Memory B cell (primary cell): ENCODE measurements around the gene PARP9.
"Not testable (repeated sequence)": the region's sequence is repeated elsewhere in the genome, so short reads cannot be mapped to it uniquely, and the experiment has no call there.

Experiments used
- ATAC-seq: fragments of 150-1000 bp; cut with Tn5 transposase; 2 replicates; pipeline ENCODE4 v1.10.0; 2021; ENCODE audit warnings: low read depth, mild to moderate bottlenecking, moderate library complexity
- DNase-seq, 2 donors: peaks; one replicate each; pipeline ENCODE4 v3.0.0; 2022; ENCODE audit warnings: low spot score in 2 of 2
- H3K27ac Mint-ChIP-seq: one replicate; pipeline ENCODE4 v1.8.0; 2022; ENCODE audit warnings: mild to moderate bottlenecking, moderate library complexity, mixed read lengths
- H3K27me3 Mint-ChIP-seq: one replicate; pipeline ENCODE4 v1.8.0; 2022; ENCODE audit warnings: mixed read lengths
- H3K36me3 Mint-ChIP-seq: one replicate; pipeline ENCODE4 v1.8.0; 2022; ENCODE audit warnings: mild to moderate bottlenecking, mixed read lengths
- H3K4me1 Mint-ChIP-seq: one replicate; pipeline ENCODE4 v1.8.0; 2022; ENCODE audit warnings: mixed read lengths
- H3K4me3 Mint-ChIP-seq: one replicate; pipeline ENCODE4 v1.8.0; 2022; ENCODE audit warnings: mild to moderate bottlenecking, moderate library complexity, mixed read lengths
- H3K9me3 Mint-ChIP-seq: one replicate; pipeline ENCODE4 v1.8.0; 2022; ENCODE audit warnings: mixed read lengths

The PARP9 gene

DNA sequence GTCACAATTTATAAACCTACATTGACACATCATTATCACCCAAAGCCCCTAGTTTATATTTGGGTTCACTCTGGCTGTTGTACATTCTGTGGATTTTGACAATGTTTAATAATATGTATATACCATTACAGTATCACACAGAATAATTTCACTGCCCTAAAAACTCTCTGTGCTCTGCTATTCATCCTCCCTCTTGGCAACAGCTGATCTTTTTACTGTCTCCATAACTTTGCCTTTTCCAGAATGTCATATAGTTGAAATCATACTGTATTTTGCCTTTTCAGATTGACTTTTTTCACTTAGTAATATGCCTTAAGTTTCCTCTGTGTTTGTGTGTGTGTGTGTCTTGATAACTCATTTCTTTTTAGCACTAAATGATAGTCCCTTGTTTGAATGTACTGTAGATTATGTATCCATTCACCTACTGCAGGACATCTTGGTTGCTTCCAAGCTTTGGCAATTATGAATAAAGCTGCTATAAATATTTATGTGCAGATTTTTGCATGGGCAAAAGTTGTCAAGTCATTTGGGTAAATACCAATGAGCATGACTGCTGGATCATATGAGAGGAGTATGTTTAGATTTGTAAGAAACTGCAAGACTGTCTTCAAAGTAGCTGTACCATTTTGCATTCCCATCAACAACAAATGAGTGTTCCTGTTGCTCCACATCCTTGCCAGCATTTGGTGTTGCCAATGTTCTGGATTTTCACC, 22.8 kb upstream of the PARP9 start:
- Mint-ChIP-seq H3K9me3 (peaks cover 9% of the 10 kb centered on the region), H3K4me3 (no peak overlapping the region), H3K27ac (peak overlapping the region; percentile 80), H3K36me3 (peaks cover 44% of the 10 kb centered on the region), H3K4me1 (peaks cover 35% of the 10 kb centered on the region), H3K27me3 (no peaks in the 10 kb centered on the region)
- ATAC-seq (no peak), DNase-seq (no peak)

GRCh38 chr3:122586098-122586497, 22.0 kb upstream of the PARP9 start:
- Mint-ChIP-seq H3K9me3 (peaks cover 11% of the 10 kb centered on the region), H3K4me3 (no peak overlapping the region), H3K36me3 (peaks cover 48% of the 10 kb centered on the region), H3K4me1 (peaks cover 37% of the 10 kb centered on the region), H3K27ac (peak overlapping the region; percentile 42), H3K27me3 (no peaks in the 10 kb centered on the region)
- ATAC-seq, result no peak
- no peak for DNase-seq

DNA sequence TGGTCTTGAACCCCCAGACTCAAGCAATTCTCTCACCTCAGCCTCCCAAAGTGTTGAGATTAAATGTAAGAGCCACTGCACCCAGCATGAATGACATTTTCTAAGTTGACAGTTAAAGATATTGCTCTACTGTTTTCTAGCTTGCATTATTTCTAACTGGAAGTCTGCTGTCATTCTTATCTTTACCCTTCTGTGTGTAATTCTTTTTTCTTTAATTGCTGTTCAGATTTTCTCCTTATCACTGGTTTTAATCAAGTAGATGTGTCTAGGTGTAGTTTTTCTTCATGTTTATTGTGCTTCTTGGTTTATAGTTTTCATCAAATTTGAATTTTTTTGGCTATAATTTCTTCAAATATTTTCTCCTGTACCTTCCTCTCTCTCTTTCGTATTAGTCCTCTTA, 18.3 kb upstream of the PARP9 start:
- H3K9me3 Mint-ChIP-seq, result peaks cover 11% of the 10 kb centered on the region
- H3K36me3 Mint-ChIP-seq, result peaks cover 46% of the 10 kb centered on the region
- peaks cover 29% of the 10 kb centered on the region for H3K4me1 Mint-ChIP-seq
- no peak for DNase-seq
- no peak overlapping the region for H3K4me3 Mint-ChIP-seq
- no peaks in the 10 kb centered on the region for H3K27me3 Mint-ChIP-seq
- peak overlapping the region; percentile 52 for H3K27ac Mint-ChIP-seq
- ATAC-seq, result no peak

GRCh38 chr3:122581622-122582021, 17.5 kb upstream of the PARP9 start:
- Mint-ChIP-seq H3K4me1 (peaks cover 27% of the 10 kb centered on the region), H3K36me3 (peaks cover 44% of the 10 kb centered on the region), H3K9me3 (peaks cover 11% of the 10 kb centered on the region), H3K27ac (peak overlapping the region; percentile 52), H3K4me3 (peak overlapping the region; percentile 3), H3K27me3 (no peaks in the 10 kb centered on the region)
- DNase-seq (no peak), ATAC-seq (no peak)

- Mint-ChIP-seq H3K4me3 (peak overlapping the region; percentile 51), H3K9me3 (peaks cover 11% of the 10 kb centered on the region), H3K27me3 (no peaks in the 10 kb centered on the region), H3K27ac (peak overlapping the region; percentile 96), H3K36me3 (peaks cover 40% of the 10 kb centered on the region), H3K4me1 (peaks cover 32% of the 10 kb centered on the region)
- DNase-seq (no peak), ATAC-seq (no peak)
These were observed 16.4 kb upstream of the PARP9 start for GRCh38 chr3:122580470-122580869.

- H3K27me3 Mint-ChIP-seq, result no peaks in the 10 kb centered on the region
- peak overlapping the region; percentile 98 for H3K4me3 Mint-ChIP-seq
- peaks cover 34% of the 10 kb centered on the region for H3K4me1 Mint-ChIP-seq
- H3K9me3 Mint-ChIP-seq, result peaks cover 7% of the 10 kb centered on the region
- H3K27ac Mint-ChIP-seq, result peak overlapping the region; percentile 96
- DNase-seq (no peak), ATAC-seq (no peak)
- H3K36me3 Mint-ChIP-seq, result peaks cover 19% of the 10 kb centered on the region
These were observed 14.1 kb upstream of the PARP9 start for GRCh38 chr3:122578069-122578740.

- DNase-seq (peak; percentile 47 to 48), ATAC-seq (no peak)
- Mint-ChIP-seq H3K27me3 (no peaks in the 10 kb centered on the region), H3K27ac (peak within 1 kb of the TSS; percentile 96), H3K4me1 (peaks cover 40% of the 10 kb centered on the region), H3K4me3 (peak within 1 kb of the TSS; percentile 98), H3K9me3 (peaks cover 3% of the 10 kb centered on the region), H3K36me3 (peaks cover 17% of the 10 kb centered on the region)
These were observed 13.4 kb upstream of the PARP9 start, which contains the start of gene PARP15 for GRCh38 chr3:122577409-122578031. Gene PARP15, plus strand, starts transcription at chr3:122577650. Its CDS starts 18 bp downstream, at chr3:122577668.

GRCh38 chr3:122576174-122576940, 12.3 kb upstream of the PARP9 start:
- Mint-ChIP-seq H3K4me1 (peaks cover 39% of the 10 kb centered on the region), H3K27me3 (no peaks in the 10 kb centered on the region), H3K36me3 (peaks cover 11% of the 10 kb centered on the region), H3K27ac (peak overlapping the region; percentile 96), H3K4me3 (peak overlapping the region; percentile 98), H3K9me3 (peaks cover 2% of the 10 kb centered on the region)
- DNase-seq, result peak; percentile 50 to 85
- peak; percentile 86 for ATAC-seq

DNA sequence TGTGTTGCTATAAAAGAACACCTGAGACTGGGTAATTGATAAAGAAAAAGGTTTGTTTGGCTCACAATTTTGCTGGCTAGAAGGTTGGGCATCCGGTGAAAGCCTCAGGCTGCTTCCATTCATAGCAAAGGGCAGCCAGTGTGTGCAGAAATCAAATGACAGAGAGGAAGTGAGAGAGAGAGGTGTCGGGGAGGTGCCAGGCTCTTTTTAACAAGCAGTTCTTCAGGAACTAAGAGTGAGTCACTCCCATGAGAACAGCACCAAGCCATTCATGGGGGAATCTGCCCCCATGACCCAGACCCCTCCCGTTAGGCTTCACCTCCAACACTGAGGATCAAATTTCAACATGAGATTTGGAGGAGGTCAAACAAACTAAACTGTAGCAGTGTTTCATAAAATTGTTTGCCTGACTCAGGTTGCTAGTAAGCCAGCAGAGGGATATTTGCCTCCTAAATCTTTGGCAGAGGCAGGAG, 8.9 kb upstream of the PARP9 start:
- Mint-ChIP-seq H3K27me3 (no peaks in the 10 kb centered on the region), H3K4me1 (peaks cover 47% of the 10 kb centered on the region), H3K4me3 (peak overlapping the region; percentile 25), H3K27ac (peak overlapping the region; percentile 82), H3K9me3 (no peaks in the 10 kb centered on the region), H3K36me3 (peaks cover 21% of the 10 kb centered on the region)
- ATAC-seq (peak; percentile 14), DNase-seq (peak in 1 of 2 donors; percentile 32)

DNA sequence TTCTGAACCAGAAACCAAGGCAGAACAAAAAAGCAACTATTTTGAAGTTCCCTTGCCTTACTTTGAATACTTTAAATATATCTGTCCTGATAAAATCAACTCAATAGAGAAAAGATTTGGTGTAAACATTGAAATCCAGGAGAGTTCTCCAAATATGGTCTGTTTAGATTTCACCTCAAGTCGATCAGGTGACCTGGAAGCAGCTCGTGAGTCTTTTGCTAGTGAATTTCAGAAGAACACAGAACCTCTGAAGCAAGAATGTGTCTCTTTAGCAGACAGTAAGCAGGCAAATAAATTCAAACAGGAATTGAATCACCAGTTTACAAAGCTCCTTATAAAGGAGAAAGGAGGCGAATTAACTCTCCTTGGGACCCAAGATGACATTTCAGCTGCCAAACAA, 4.7 kb upstream of the PARP9 start:
- Mint-ChIP-seq H3K27me3 (no peaks in the 10 kb centered on the region), H3K4me1 (peaks cover 48% of the 10 kb centered on the region), H3K9me3 (no peaks in the 10 kb centered on the region), H3K27ac (peak overlapping the region; percentile 68), H3K4me3 (no peak overlapping the region), H3K36me3 (peaks cover 30% of the 10 kb centered on the region)
- DNase-seq, result no peak
- no peak for ATAC-seq

DNA sequence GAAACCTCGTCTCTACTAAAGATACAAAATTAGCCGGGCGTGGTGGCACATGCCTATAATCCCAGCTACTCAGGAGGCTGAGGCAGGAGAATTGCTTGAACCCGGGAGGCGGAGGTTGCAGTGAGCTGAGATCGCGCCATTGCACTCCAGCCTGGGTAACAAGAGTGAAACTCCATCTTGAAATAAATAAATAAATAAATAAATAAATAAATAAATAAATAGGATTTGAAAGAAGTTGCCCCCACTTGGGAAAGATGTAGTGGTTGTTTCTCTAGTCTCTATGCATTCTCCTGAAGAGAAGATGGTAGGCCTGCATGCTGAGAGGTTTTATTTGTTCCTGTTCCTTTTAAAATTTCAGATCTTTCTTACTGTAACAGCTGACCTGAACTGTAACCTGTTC, 4.0 kb upstream of the PARP9 start:
- not testable (repeated sequence) for DNase-seq, ATAC-seq, H3K9me3 Mint-ChIP-seq, H3K27me3 Mint-ChIP-seq, H3K4me3 Mint-ChIP-seq
- peaks cover 48% of the 10 kb centered on the region for H3K4me1 Mint-ChIP-seq
- H3K27ac Mint-ChIP-seq, result peak overlapping the region; percentile 68
- peaks cover 30% of the 10 kb centered on the region for H3K36me3 Mint-ChIP-seq

GRCh38 chr3:122563717-122564025, 429 bp downstream of the PARP9 start:
- Mint-ChIP-seq H3K9me3 (no peaks in the 10 kb centered on the region), H3K27ac (peak overlapping the region; percentile 93), H3K4me3 (peak overlapping the region; percentile 94), H3K4me1 (peaks cover 55% of the 10 kb centered on the region), H3K27me3 (no peaks in the 10 kb centered on the region), H3K36me3 (peaks cover 21% of the 10 kb centered on the region)
- ATAC-seq, result peak; percentile 3
- no peak for DNase-seq

DNA sequence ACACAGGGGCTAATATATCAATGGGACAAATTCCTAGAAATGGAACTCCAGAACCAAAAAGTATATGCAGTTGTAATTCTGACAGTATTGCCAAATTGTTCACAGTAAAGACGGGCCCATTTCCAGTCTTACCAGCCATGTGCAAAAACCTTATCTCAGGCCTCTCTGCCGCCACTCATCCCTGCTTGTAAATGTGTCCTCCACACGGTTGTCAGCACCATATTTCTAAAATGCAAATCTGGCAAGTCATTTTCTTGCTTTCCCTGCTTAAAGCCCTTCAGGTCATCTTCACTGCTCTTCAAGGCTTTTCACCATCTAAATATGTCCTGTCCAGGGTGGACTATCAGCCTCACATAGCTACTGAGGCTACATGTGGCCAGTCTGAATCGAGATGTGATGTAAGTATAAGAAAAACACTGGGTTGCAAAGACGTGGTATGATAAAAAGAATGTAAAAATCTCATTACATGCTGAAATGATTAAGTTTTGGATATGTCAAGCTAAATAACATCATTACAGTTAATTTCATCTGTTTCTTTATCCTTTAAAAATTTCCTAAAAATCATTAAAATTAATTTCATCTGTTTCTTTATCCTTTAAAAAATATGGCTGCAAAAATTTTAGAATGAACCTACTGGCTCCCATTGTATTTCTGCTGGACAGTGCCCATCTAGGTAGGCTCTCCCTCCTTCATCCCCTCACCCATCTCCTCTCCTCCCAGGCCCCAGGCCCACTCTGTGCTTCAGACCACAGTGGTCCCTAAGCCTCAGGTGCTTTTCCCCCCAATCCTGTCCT, 980 bp downstream of the PARP9 start:
- no peaks in the 10 kb centered on the region for H3K9me3 Mint-ChIP-seq
- peaks cover 53% of the 10 kb centered on the region for H3K4me1 Mint-ChIP-seq
- peak overlapping the region; percentile 93 for H3K27ac Mint-ChIP-seq
- no peak for DNase-seq
- ATAC-seq, result no peak
- H3K4me3 Mint-ChIP-seq, result peak overlapping the region; percentile 94
- peaks cover 20% of the 10 kb centered on the region for H3K36me3 Mint-ChIP-seq
- H3K27me3 Mint-ChIP-seq, result no peaks in the 10 kb centered on the region
